Measurements from ENCODE around the gene LRP1-AS.
"Not testable (repeated sequence)": the region's sequence is repeated elsewhere in the genome, so short reads cannot be mapped to it uniquely, and the experiment has no call there.

Gene LRP1-AS

GRCh38 chr12:57138526-57139272, 8.7 kb downstream of the LRP1-AS start:
- DNase-seq: no peak

DNA sequence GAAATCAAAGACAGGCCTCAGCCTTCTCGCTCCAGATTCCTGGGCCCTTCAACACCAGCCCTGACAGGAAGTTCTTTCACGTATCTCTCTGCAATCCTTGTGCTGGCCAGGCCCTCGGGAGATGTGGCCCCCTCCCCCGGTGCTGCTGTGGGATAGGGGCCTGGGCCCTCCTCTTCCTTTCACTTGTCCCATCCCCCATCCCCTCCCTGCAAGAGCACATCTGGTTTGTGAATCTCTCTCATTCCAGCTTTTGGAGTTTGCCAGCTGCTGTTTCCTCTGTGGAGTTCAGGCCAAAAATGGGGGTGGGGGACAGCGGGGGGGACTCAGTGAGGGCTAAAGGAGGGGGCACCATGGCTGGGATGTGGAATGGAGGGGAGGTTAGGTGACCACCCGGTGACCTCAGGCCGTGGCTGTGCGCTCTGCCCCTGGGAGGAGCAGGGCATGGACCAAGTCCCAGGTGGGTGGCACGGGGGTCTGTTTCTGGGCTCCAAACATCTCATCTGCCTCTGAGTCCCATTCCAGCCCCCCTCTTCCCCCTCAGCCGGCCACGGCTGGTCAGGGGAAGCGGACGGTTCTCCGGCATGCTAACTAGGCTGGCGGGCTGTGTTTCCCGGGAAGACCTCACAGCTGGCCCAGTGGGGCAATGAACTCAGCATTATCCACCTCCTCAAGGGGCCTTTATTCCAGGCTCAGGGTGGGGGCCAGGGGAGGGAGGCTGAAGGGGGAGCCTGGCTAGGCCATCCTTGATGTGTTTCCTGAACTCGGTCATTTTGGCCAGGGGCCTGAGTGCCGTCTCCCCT, 11.7 kb downstream of the LRP1-AS start:
- no peak for DNase-seq

- DNase-seq: no peak
Measured at GRCh38 chr12:57134949-57135348, 12.5 kb downstream of the LRP1-AS start.

GRCh38 chr12:57133916-57134315, 13.5 kb downstream of the LRP1-AS start:
- no peak for DNase-seq

GRCh38 chr12:57133013-57133569, 14.3 kb downstream of the LRP1-AS start:
- no peak for DNase-seq

- DNase-seq: no peak
Measured at GRCh38 chr12:57131896-57132744, 15.3 kb downstream of the LRP1-AS start.

GRCh38 chr12:57130941-57131340, 16.5 kb downstream of the LRP1-AS start:
- no peak for DNase-seq

DNA sequence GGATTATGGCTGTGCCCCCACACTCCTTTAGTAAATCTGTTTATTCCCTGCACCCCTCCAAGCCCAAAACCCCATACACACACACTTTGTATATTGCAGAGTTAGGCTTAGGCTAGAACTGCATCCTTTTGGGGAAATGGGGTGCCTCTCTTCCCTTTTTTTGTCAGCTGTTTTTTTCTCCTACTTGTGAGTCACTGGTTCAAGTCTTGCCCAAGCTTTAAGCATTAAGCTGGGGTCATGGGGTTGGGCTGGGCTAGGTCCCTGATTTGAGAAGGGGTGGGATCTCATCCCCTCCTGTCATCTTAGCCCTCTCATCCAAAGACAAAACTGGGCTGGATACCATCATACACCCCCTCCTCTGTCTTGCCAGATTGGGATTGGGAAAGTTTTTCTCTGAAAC, 17.5 kb downstream of the LRP1-AS start:
- no peak for DNase-seq

GRCh38 chr12:57129321-57129842, 18.0 kb downstream of the LRP1-AS start:
- no peak for DNase-seq

DNA sequence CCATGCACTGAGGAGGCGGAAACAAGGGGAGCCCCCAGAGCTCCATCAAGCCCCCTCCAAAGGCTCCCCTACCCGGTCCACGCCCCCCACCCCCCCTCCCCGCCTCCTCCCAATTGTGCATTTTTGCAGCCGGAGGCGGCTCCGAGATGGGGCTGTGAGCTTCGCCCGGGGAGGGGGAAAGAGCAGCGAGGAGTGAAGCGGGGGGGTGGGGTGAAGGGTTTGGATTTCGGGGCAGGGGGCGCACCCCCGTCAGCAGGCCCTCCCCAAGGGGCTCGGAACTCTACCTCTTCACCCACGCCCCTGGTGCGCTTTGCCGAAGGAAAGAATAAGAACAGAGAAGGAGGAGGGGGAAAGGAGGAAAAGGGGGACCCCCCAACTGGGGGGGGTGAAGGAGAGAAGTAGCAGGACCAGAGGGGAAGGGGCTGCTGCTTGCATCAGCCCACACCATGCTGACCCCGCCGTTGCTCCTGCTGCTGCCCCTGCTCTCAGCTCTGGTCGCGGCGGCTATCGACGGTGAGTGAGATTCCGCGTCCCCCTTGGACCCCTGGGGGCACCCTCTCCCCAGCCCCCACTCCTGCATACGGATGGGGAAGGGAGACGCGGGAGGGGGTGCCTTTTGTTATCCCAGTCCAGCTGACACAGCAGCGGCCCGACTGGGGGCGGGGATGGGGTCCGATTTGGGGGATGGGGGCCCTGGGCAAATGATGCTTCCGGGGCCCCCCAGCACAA, 18.7 kb downstream of the LRP1-AS start:
- no peak for DNase-seq

DNA sequence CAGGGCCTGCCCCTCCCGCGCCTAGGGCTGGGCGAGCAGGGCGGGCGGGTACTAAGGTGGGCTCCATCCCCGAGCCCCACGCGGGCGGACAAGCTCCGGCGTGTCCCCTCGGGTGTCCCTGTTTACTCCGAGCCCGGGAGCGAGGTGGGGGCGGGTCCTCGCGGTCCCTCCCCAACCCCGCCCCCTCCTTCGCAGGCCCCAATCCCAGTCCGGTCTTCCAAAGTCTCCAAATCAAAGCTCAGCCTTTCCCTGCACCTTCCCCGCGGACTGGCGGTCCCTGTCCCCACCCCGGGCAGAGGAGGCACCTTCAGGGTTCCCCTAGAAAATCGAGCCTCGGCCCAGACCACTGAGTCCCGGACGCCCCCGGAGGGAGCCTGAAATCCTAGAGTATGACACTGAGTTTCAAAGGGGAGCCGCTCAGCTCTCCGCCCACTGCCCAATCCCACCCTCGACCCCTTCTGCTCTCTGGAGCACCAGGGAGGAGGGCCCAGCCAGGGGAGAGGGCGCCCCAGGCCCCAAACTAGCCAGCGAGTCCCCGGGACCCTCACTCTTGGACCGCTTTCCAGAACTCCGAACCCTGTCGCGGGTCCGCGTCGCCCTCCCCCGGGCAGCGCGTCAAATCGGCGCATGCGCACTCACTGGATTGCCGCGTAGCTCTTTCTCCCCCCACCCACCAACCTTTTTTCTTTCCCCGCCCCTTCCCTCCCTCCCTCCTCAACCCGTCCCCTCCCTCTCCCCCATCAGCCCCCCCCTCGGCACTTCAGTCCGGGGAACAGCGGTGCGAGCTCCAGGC, 19.5 kb downstream of the LRP1-AS start, which contains the start of gene LRP1:
Gene LRP1 (plus strand): TSS at position 758 of the 793 bp plus-strand sequence. CDS start 482 bp downstream, outside the sequence.
- DNase-seq: peak; percentile 62 to 74

DNA sequence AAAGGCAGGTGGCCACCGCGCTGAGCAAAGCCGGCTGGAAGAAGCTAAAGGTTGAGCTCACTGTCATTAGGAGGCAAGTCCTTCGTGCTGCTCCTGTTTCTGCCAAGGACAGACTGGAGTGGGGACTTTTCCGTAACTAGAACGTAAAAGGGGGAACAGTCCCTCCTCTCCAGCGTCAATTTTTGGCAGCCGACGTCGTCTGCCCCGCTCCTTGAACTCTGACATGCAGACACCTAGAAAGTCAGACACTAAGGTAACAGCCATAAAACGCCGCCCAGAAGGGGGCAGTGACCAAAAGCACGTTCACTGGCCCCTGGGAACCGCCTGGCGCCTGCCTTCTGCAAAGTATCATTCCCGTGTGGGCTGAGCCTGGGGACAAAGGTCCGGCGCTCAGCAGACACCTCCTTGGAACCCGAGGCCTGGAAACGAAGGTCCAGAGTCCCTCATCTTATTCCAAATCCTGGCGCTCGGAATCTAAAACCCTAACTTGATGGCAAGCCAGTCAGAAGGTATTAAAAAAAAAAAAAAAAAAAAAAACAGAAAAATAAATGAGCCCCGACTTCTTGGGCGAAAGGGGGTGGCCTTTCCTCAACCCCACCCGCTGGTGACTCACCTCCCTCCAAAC, 20.2 kb downstream of the LRP1-AS start:
- peak; percentile 35 to 50 for DNase-seq

DNA sequence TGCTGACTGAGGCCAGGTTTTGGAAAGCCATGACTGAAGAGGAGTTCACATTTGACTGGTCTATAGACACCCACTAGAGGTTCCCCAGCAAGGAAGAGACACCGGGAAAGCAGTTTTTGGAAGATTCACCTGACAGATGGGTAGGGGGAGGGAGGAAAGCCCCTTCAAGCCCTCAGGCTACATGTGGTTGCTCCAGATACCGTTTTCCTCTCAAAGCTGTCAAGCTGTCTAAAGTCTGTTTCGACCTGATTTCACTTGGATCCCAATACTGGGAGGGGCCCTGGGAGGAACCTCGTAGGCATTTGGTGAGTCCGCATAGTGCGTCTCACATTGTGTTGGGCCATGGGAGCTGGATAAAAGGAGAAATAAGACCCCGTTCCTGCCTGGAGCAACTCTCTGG, 20.9 kb downstream of the LRP1-AS start:
- DNase-seq: no peak

DNA sequence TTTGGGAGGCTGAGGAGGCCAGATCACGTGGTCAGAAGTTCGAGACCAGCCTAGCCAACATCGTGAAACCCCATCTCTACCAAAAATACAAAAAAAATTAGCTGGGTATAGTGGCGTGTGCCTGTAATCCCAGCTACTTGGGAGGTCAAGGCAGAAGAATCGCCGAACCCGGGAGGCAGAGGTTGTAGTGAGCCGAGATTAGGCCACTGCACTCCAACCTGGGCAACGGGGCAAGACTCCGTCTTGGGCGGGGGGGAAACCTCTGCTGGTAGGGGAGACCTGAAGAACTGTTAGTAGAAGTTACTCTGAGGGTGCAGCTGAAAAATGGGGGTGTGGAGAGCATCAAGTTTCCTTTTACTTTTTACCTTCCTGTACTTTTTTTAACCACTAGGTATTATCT, 21.4 kb downstream of the LRP1-AS start:
- DNase-seq: no peak

GRCh38 chr12:57124261-57124877, 23.1 kb downstream of the LRP1-AS start:
- DNase-seq: peak; percentile 55 to 58

GRCh38 chr12:57123813-57124212, 23.6 kb downstream of the LRP1-AS start:
- DNase-seq: no peak

DNA sequence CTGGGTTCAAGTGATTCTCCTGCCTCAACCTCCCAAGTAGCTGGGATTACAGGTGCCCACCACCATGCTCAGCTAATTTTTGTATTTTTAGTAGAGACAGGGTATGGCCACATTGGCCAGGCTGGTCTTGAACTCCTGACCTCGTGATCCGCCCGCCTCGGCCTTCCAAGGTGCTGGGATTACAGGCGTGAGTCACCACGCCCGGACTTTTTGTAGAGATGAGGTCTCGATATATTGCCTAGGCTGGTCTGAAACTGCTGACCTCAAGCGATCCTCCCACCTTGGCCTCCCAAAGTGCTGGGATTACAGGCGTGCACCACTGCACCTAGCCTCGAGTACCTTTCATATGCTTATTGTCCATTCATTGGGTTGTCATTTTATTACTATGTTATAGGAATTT, 26.7 kb downstream of the LRP1-AS start:
- DNase-seq: not testable (repeated sequence)

GRCh38 chr12:57119294-57120085, 27.9 kb downstream of the LRP1-AS start:
- no peak for DNase-seq

- DNase-seq: no peak
Measured at GRCh38 chr12:57118711-57119271, 28.6 kb downstream of the LRP1-AS start.
